HEK293T (cell line): ENCODE measurements around the gene AGRP.

ENCODE experiments used
- CTCF ChIA-PET: fragments of 350-600 bp; formaldehyde crosslinking; extraction: SDS; loops from one replicate; lab custom pipeline; 2021; ENCODE audit warnings: antibody characterized with exemption, inconsistent platforms; lab: Yijun Ruan, JAX
- POLR2A ChIA-PET: fragments of 350-600 bp; formaldehyde crosslinking; extraction: SDS; loops from one replicate; lab custom pipeline; 2020; ENCODE audit warnings: antibody characterized with exemption, inconsistent platforms; lab: Yijun Ruan, JAX
- DNase-seq: peaks from one replicate; pipeline ENCODE4 v3.0.0; 2012; ENCODE audit warnings: mixed read lengths; ENCODE audit errors: extremely low spot score
- ARNT ChIP-seq: fragments of 450-650 bp; IDR thresholded peaks from 2 replicates; pipeline ENCODE4 v1.6.1; 2017; ENCODE audit warnings: mild to moderate bottlenecking
- BHLHE40 ChIP-seq: fragments of 450-650 bp; IDR thresholded peaks from 2 replicates; pipeline ENCODE4 v1.6.1; 2016; ENCODE audit warnings: mild to moderate bottlenecking, moderate library complexity, borderline replicate concordance
- CTBP1 ChIP-seq: fragments of 450-650 bp; IDR thresholded peaks from 2 replicates; pipeline ENCODE4 v1.6.1; 2016; ENCODE audit warnings: borderline replicate concordance
- FOXA1 ChIP-seq: fragments of 450-650 bp; IDR thresholded peaks from 2 replicates; pipeline ENCODE4 v1.6.1; 2016; ENCODE audit warnings: mild to moderate bottlenecking
- FOXK2 ChIP-seq: fragments of 450-650 bp; IDR thresholded peaks from 2 replicates; pipeline ENCODE4 v1.6.1; 2016; ENCODE audit warnings: mild to moderate bottlenecking
- FOXM1 ChIP-seq: fragments of 450-650 bp; IDR thresholded peaks from 2 replicates; pipeline ENCODE4 v1.6.1; 2017; ENCODE audit warnings: mild to moderate bottlenecking, borderline replicate concordance
- HDGF ChIP-seq: fragments of 450-650 bp; IDR thresholded peaks from 2 replicates; pipeline ENCODE4 v1.6.1; 2017; ENCODE audit warnings: antibody characterized with exemption, borderline replicate concordance
- LEF1 ChIP-seq: fragments of 450-650 bp; IDR thresholded peaks from 2 replicates; pipeline ENCODE4 v1.6.1; 2017; ENCODE audit warnings: mild to moderate bottlenecking, borderline replicate concordance
- NFRKB ChIP-seq: fragments of 450-650 bp; IDR thresholded peaks from 2 replicates; pipeline ENCODE4 v1.6.1; 2016; ENCODE audit warnings: mild to moderate bottlenecking, moderate library complexity
- SP1 ChIP-seq: fragments of 450-650 bp; IDR thresholded peaks from 2 replicates; pipeline ENCODE4 v1.6.1; 2017
- SUZ12 ChIP-seq: fragments of 450-650 bp; IDR thresholded peaks from 2 replicates; pipeline ENCODE4 v1.6.1; 2016; ENCODE audit warnings: mild to moderate bottlenecking
- TARDBP ChIP-seq: fragments of 450-650 bp; IDR thresholded peaks from 2 replicates; pipeline ENCODE4 v1.6.1; 2016
- ZNF384 ChIP-seq: fragments of 450-650 bp; IDR thresholded peaks from 2 replicates; pipeline ENCODE4 v1.6.1; 2016
- TF ChIP-seq, protein P1 (sequence below): fragments of 450-650 bp; IDR thresholded peaks from 2 replicates; pipeline ENCODE4 v1.6.1; 2016

Gene AGRP

DNA sequence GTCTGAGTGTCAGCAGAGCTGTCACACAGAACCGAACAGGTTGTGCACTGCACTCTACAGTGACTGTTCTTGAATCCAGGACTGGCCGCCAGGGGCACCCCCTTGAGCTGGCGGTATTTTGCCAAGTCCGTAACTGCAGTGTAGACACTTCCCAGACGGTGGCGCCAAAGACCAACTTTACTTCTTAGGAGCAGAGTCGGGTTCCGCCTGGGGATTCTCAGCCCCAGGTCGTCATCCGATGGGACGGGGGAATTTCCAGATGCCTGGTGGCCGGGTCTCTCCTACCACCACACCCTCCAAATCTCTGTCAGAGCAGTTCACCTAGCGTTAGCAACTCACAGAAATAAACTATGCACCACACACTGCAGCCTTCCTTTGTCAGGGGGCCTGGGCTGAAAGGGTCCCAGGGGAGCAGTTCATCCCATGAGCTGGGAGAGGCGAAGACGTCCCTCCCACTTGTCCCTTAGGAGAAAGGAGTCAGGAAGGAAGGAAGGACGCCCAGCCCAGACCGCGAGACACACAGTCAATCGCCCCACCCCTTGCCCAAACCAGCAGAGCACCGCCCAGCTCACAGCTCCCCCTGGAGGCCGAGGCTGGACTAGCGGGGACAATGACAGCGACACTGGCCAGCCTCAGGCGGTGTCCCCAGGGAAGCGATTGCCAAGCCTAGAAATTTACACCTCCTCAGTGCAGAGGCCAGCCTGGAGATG is 37.9 kb upstream of the AGRP start:
- TF ChIP-seq TARDBP = no peak
- TF ChIP-seq, protein P1, sequence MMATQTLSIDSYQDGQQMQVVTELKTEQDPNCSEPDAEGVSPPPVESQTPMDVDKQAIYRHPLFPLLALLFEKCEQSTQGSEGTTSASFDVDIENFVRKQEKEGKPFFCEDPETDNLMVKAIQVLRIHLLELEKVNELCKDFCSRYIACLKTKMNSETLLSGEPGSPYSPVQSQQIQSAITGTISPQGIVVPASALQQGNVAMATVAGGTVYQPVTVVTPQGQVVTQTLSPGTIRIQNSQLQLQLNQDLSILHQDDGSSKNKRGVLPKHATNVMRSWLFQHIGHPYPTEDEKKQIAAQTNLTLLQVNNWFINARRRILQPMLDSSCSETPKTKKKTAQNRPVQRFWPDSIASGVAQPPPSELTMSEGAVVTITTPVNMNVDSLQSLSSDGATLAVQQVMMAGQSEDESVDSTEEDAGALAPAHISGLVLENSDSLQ = 0 out of 2 replicates have a peak, but pooled peaks have one; percentile 2
- peak; percentile 92 for DNase-seq
- ChIA-PET CTCF (interaction anchor here (0.6 to 2.2 kb wide), 34 partner anchors 9 to 588 kb away, joined by 3 to 35 read pairs (median 5); partner anchors contain the start of genes ACD, AGRP, ATP6V0D1 and C16orf86), POLR2A (interaction anchor here (0.6 to 2.5 kb wide), 11 partner anchors 8 to 501 kb away, joined by 3 to 19 read pairs (median 4); partner anchors contain the start of genes ACD, ATP6V0D1 and CTCF)

- DNase-seq = no peak
- CTCF ChIA-PET = interaction anchor here (0.6 kb wide), 1 partner anchor 382 kb away, joined by 4 read pairs; no protein-coding TSS in a partner anchor
- POLR2A ChIA-PET = no interaction called here
- no peak for TF ChIP-seq FOXK2
- TF ChIP-seq ARNT = no peak
- TF ChIP-seq CTBP1 = no peak
- TF ChIP-seq TARDBP = no peak
- no peak for TF ChIP-seq SUZ12
- TF ChIP-seq SP1 = no peak
Observed at GRCh38 chr16:67519242-67519641, 35.9 kb upstream of the AGRP start.

GRCh38 chr16:67518676-67519075 is 35.3 kb upstream of the AGRP start:
- TF ChIP-seq BHLHE40 = no peak
- no peak for TF ChIP-seq FOXM1
- no peak for TF ChIP-seq ARNT
- no peak for TF ChIP-seq SUZ12
- no peak for TF ChIP-seq CTBP1
- TF ChIP-seq NFRKB = no peak
- TF ChIP-seq FOXK2 = no peak
- TF ChIP-seq LEF1 = no peak
- TF ChIP-seq HDGF = no peak
- no peak for TF ChIP-seq ZNF384
- ChIA-PET CTCF (interaction anchor here (0.6 kb wide), 1 partner anchor 381 kb away, joined by 4 read pairs; no protein-coding TSS in a partner anchor), POLR2A (no interaction called here)
- no peak for DNase-seq

DNA sequence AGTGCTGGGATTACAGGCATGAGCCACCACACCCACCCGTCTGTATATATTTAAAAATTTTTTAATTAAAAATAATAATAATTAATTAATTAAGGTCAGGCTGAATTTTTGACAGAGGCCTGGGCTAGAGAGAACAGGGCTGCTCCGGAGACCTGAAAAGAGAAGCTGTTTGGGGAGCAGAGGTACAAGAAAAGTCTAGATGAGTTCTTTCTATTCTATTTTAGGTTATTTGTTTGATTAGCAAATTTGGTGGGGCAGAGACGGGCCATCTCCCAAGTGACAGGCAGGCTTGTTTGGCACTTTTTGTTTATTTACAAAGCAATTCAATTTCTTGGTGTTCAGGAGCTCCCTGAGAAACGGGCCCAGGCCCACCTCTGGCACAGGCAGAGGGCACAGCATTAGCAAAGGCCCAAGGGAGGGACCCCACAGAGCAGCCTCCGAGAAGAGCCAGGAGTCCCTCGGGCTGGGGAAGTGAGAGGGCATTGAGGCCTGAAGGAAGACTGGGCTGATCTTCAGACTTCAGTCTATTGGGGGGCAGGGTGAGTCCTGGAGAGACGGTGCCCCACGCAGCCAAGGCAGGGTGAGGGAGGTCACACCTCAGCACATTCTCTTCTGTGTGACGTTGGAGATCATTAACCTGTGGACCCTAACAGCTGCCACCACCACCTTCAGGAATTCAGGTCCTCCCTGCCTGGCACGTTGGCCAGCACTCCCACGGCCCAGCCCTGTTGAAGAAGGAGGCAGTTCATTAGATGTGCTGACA is 34.5 kb upstream of the AGRP start:
- no peak for DNase-seq
- TF ChIP-seq NFRKB (no peak), BHLHE40 (no peak), FOXK2 (no peak), FOXA1 (no peak), ARNT (no peak), CTBP1 (no peak), TARDBP (no peak), SP1 (no peak), ZNF384 (no peak), FOXM1 (no peak), SUZ12 (no peak)
- TF ChIP-seq, protein P1 = no peak
- ChIA-PET POLR2A (interaction anchor here (0.8 to 2.2 kb wide), 2 partner anchors 37 to 142 kb away, joined by 3 to 7 read pairs; partner anchors contain the start of genes ACD and ATP6V0D1), CTCF (no interaction called here)

- TF ChIP-seq SUZ12 (no peak), ARNT (no peak), SP1 (no peak), FOXK2 (no peak), LEF1 (no peak), TARDBP (no peak)
- ChIA-PET POLR2A (interaction anchor here (0.8 to 2.2 kb wide), 2 partner anchors 36 to 143 kb away, joined by 3 to 7 read pairs; partner anchors contain the start of genes ACD and ATP6V0D1), CTCF (interaction anchor here (0.6 kb wide), 1 partner anchor 53 kb away, joined by 5 read pairs; no protein-coding TSS in a partner anchor)
- no peak for DNase-seq
Observed at GRCh38 chr16:67517155-67517445, 33.8 kb upstream of the AGRP start.

- POLR2A ChIA-PET = interaction anchor here (0.8 to 2.2 kb wide), 2 partner anchors 35 to 144 kb away, joined by 3 to 7 read pairs; partner anchors contain the start of genes ACD and ATP6V0D1
- DNase-seq = no peak
- CTCF ChIA-PET = interaction anchor here (0.6 to 1.2 kb wide), 3 partner anchors 10 to 54 kb away, joined by 3 to 6 read pairs (median 5); no protein-coding TSS in a partner anchor
- TF ChIP-seq, protein P1 = no peak
- TF ChIP-seq NFRKB (no peak), SP1 (no peak), FOXA1 (no peak)
Observed at GRCh38 chr16:67516296-67517154, 33.2 kb upstream of the AGRP start.
